Measurements from ENCODE around the gene CDC42SE1. TPM values are rescaled to one million over a fixed set of nuclear protein-coding genes. Genes with fewer than 3 reads are reported as not detected.

Gene CDC42SE1
- total RNA-seq, 1 donor from 2014 or later = 216 TPM

GRCh38 chr1:151012684-151013471 is 46.5 kb downstream of the CDC42SE1 start:
- intact Hi-C loops (cut with micrococcal nuclease) = no loop called here
- Mint-ChIP-seq H3K36me3 (ENCODE audit: low read depth) (peaks cover 6% of the 10 kb centered on the region), H3K4me1 (ENCODE audit: low read depth) (peaks cover 39% of the 10 kb centered on the region), H3K4me3 (no peak overlapping the region), H3K9me3 (no peaks in the 10 kb centered on the region), H3K27me3 (ENCODE audit: insufficient read depth) (no peaks in the 10 kb centered on the region), H3K27ac (no peak overlapping the region)
- no peak for DNase-seq (ENCODE audit: low spot score)

- no peak overlapping the region for H3K4me3 Mint-ChIP-seq
- DNase-seq (ENCODE audit: low spot score) = no peak
- intact Hi-C loops (cut with micrococcal nuclease) = no loop called here
- H3K27ac Mint-ChIP-seq = no peak overlapping the region
- H3K36me3 Mint-ChIP-seq (ENCODE audit: low read depth) = peaks cover 6% of the 10 kb centered on the region
- no peaks in the 10 kb centered on the region for H3K9me3 Mint-ChIP-seq
- H3K4me1 Mint-ChIP-seq (ENCODE audit: low read depth) = peaks cover 54% of the 10 kb centered on the region
- H3K27me3 Mint-ChIP-seq (ENCODE audit: insufficient read depth) = no peaks in the 10 kb centered on the region
Observed at GRCh38 chr1:151011154-151011850, 48.1 kb downstream of the CDC42SE1 start.

GRCh38 chr1:151010346-151010726 is 49.1 kb downstream of the CDC42SE1 start:
- Mint-ChIP-seq H3K9me3 (no peaks in the 10 kb centered on the region), H3K36me3 (ENCODE audit: low read depth) (peaks cover 6% of the 10 kb centered on the region), H3K27me3 (ENCODE audit: insufficient read depth) (no peaks in the 10 kb centered on the region), H3K4me1 (ENCODE audit: low read depth) (peaks cover 63% of the 10 kb centered on the region), H3K4me3 (no peak overlapping the region), H3K27ac (no peak overlapping the region)
- intact Hi-C loops (cut with micrococcal nuclease) = no loop called here
- DNase-seq (ENCODE audit: low spot score) = no peak

GRCh38 chr1:151009674-151010345 is 49.6 kb downstream of the CDC42SE1 start:
- Mint-ChIP-seq H3K4me3 (peak overlapping the region; percentile 100), H3K4me1 (ENCODE audit: low read depth) (peaks cover 68% of the 10 kb centered on the region), H3K27ac (no peak overlapping the region), H3K36me3 (ENCODE audit: low read depth) (peaks cover 6% of the 10 kb centered on the region), H3K27me3 (ENCODE audit: insufficient read depth) (no peaks in the 10 kb centered on the region), H3K9me3 (no peaks in the 10 kb centered on the region)
- no peak for DNase-seq (ENCODE audit: low spot score)
- intact Hi-C loops (cut with micrococcal nuclease) = loop anchor here (2.0 to 10.0 kb wide), 5 partner anchors 15 to 741 kb away; partner anchors contain the start of genes APH1A, ARNT, TARS2 and ZNF687

- Mint-ChIP-seq H3K27ac (peak overlapping the region; percentile 96), H3K4me1 (ENCODE audit: low read depth) (peaks cover 75% of the 10 kb centered on the region), H3K36me3 (ENCODE audit: low read depth) (peaks cover 6% of the 10 kb centered on the region), H3K9me3 (no peaks in the 10 kb centered on the region), H3K4me3 (peak overlapping the region; percentile 100), H3K27me3 (ENCODE audit: insufficient read depth) (no peaks in the 10 kb centered on the region)
- intact Hi-C loops (cut with micrococcal nuclease) = loop anchor here (2.0 to 10.0 kb wide), 5 partner anchors 16 to 740 kb away; partner anchors contain the start of genes APH1A, ARNT, TARS2 and ZNF687
- DNase-seq (ENCODE audit: low spot score) = no peak
Observed at GRCh38 chr1:151009206-151009587, 50.2 kb downstream of the CDC42SE1 start.

- peaks cover 79% of the 10 kb centered on the region for H3K4me1 Mint-ChIP-seq (ENCODE audit: low read depth)
- peak within 1 kb of the TSS; percentile 100 for H3K4me3 Mint-ChIP-seq
- H3K27me3 Mint-ChIP-seq (ENCODE audit: insufficient read depth) = no peaks in the 10 kb centered on the region
- H3K27ac Mint-ChIP-seq = peak within 1 kb of the TSS; percentile 96
- DNase-seq (ENCODE audit: low spot score) = peak; percentile 94
- H3K9me3 Mint-ChIP-seq = no peaks in the 10 kb centered on the region
- intact Hi-C loops (cut with micrococcal nuclease) = loop anchor here (1.0 to 10.0 kb wide), 15 partner anchors 12 to 740 kb away; partner anchors contain the start of genes APH1A, ARNT, CERS2 and ENSA
- H3K36me3 Mint-ChIP-seq (ENCODE audit: low read depth) = peaks cover 6% of the 10 kb centered on the region
Observed at GRCh38 chr1:151008244-151009205, 50.9 kb downstream of the CDC42SE1 start, which contains the start of gene PRUNE1. PRUNE1 (plus strand) TSS chr1:151008449; CDS start chr1:151008633, 184 bp downstream.

GRCh38 chr1:151007853-151008243 is 51.6 kb downstream of the CDC42SE1 start:
- DNase-seq (ENCODE audit: low spot score) = no peak

GRCh38 chr1:151006327-151007052 is 52.9 kb downstream of the CDC42SE1 start, which contains the start of gene MINDY1:
MINDY1 (minus strand) TSS chr1:151006902; CDS start chr1:151002617, 4,285 bp downstream.
- DNase-seq (ENCODE audit: low spot score) = peak; percentile 24

More at GRCh38 chr1:151007853-151008243, 51.6 kb downstream of the CDC42SE1 start:
- Mint-ChIP-seq H3K9me3 (no peaks in the 10 kb centered on the region), H3K27me3 (ENCODE audit: insufficient read depth) (no peaks in the 10 kb centered on the region), H3K4me3 (peak overlapping the region; percentile 100), H3K27ac (peak overlapping the region; percentile 96), H3K36me3 (ENCODE audit: low read depth) (peaks cover 8% of the 10 kb centered on the region), H3K4me1 (ENCODE audit: low read depth) (peaks cover 80% of the 10 kb centered on the region)
- intact Hi-C loops (cut with micrococcal nuclease) = loop anchor here (1.0 to 10.0 kb wide), 16 partner anchors 12 to 739 kb away; partner anchors contain the start of genes APH1A, ARNT, CERS2 and ENSA

GRCh38 chr1:151005729-151006319 is 53.6 kb downstream of the CDC42SE1 start:
- DNase-seq (ENCODE audit: low spot score) = no peak
- intact Hi-C loops (cut with micrococcal nuclease) = loop anchor here (1.0 to 10.0 kb wide), 4 partner anchors 27 to 519 kb away; partner anchors contain the start of genes ARNT and TARS2
- peaks cover 16% of the 10 kb centered on the region for H3K36me3 Mint-ChIP-seq (ENCODE audit: low read depth)

More at GRCh38 chr1:151006327-151007052, 52.9 kb downstream of the CDC42SE1 start, which contains the start of gene MINDY1:
- Mint-ChIP-seq H3K27me3 (ENCODE audit: insufficient read depth) (no peaks in the 10 kb centered on the region), H3K4me1 (ENCODE audit: low read depth) (peaks cover 93% of the 10 kb centered on the region), H3K36me3 (ENCODE audit: low read depth) (peaks cover 15% of the 10 kb centered on the region), H3K27ac (peak within 1 kb of the TSS; percentile 96), H3K4me3 (peak within 1 kb of the TSS; percentile 100), H3K9me3 (no peaks in the 10 kb centered on the region)
- intact Hi-C loops (cut with micrococcal nuclease) = loop anchor here (1.0 to 10.0 kb wide), 4 partner anchors 27 to 519 kb away; partner anchors contain the start of genes ARNT and TARS2

GRCh38 chr1:151003180-151003579 is 56.2 kb downstream of the CDC42SE1 start:
- no peak for DNase-seq (ENCODE audit: low spot score)
- peak overlapping the region; percentile 76 for H3K4me3 Mint-ChIP-seq
- intact Hi-C loops (cut with micrococcal nuclease) = loop anchor here (10.0 kb wide), 1 partner anchor 128 kb away; the partner anchor contains the start of gene ARNT
- peak overlapping the region; percentile 74 for H3K27ac Mint-ChIP-seq
- peaks cover 18% of the 10 kb centered on the region for H3K36me3 Mint-ChIP-seq (ENCODE audit: low read depth)
- H3K9me3 Mint-ChIP-seq = no peaks in the 10 kb centered on the region
- peaks cover 68% of the 10 kb centered on the region for H3K4me1 Mint-ChIP-seq (ENCODE audit: low read depth)
- H3K27me3 Mint-ChIP-seq (ENCODE audit: insufficient read depth) = no peaks in the 10 kb centered on the region

More at GRCh38 chr1:151005729-151006319, 53.6 kb downstream of the CDC42SE1 start:
- Mint-ChIP-seq H3K9me3 (no peaks in the 10 kb centered on the region), H3K4me1 (ENCODE audit: low read depth) (peaks cover 89% of the 10 kb centered on the region), H3K27ac (peak overlapping the region; percentile 96), H3K4me3 (peak overlapping the region; percentile 100), H3K27me3 (ENCODE audit: insufficient read depth) (no peaks in the 10 kb centered on the region)
